G401.6 (cell line): ENCODE data around the gene CST9.

Experiments
- FAIRE-seq: peaks from 2 replicates; lab custom pipeline; 2012; peaks lifted over from hg19 to GRCh38; lab: Jason Lieb, UNC

CST9 gene

GRCh38 chr20:23605867-23606651 lies at the start of gene CST9:
Gene CST9 (minus strand): TSS chr20:23605917. CDS start chr20:23605864, 53 bp downstream.
- FAIRE-seq = no peak

GRCh38 chr20:23654717-23655116 lies 49.0 kb upstream of the CST9 start:
- FAIRE-seq = no peak

- no peak for FAIRE-seq
These were observed 48.3 kb upstream of the CST9 start for GRCh38 chr20:23654000-23654399.

- no peak for FAIRE-seq
These were observed 47.8 kb upstream of the CST9 start for GRCh38 chr20:23653400-23653938.

- FAIRE-seq = no peak
These were observed 47.2 kb upstream of the CST9 start for GRCh38 chr20:23652926-23653325.

- FAIRE-seq = no peak
These were observed 46.7 kb upstream of the CST9 start for GRCh38 chr20:23652371-23652770.

- FAIRE-seq = no peak
These were observed 45.4 kb upstream of the CST9 start for GRCh38 chr20:23651117-23651516.

GRCh38 chr20:23649830-23650417 lies 44.2 kb upstream of the CST9 start:
- FAIRE-seq = no peak

- no peak for FAIRE-seq
These were observed 43.5 kb upstream of the CST9 start for GRCh38 chr20:23649242-23649641.

GRCh38 chr20:23647346-23647745 lies 41.6 kb upstream of the CST9 start:
- FAIRE-seq = no peak

GRCh38 chr20:23646106-23646873 lies 40.6 kb upstream of the CST9 start:
- no peak for FAIRE-seq

GRCh38 chr20:23645575-23645974 lies 39.9 kb upstream of the CST9 start:
- FAIRE-seq = no peak

- no peak for FAIRE-seq
These were observed 38.4 kb upstream of the CST9 start for GRCh38 chr20:23644164-23644563.

- FAIRE-seq = no peak
These were observed 37.9 kb upstream of the CST9 start for GRCh38 chr20:23643659-23644058.

- FAIRE-seq = no peak
These were observed 36.4 kb upstream of the CST9 start for GRCh38 chr20:23641936-23642751.

- no peak for FAIRE-seq
These were observed 35.3 kb upstream of the CST9 start for GRCh38 chr20:23640671-23641667.

- no peak for FAIRE-seq
These were observed 34.4 kb upstream of the CST9 start for GRCh38 chr20:23640018-23640601.

GRCh38 chr20:23639490-23639958 lies 33.8 kb upstream of the CST9 start:
- FAIRE-seq = no peak

- no peak for FAIRE-seq
These were observed 32.6 kb upstream of the CST9 start for GRCh38 chr20:23638309-23638708.
